Gastroesophageal sphincter (tissue), 4 donors: ENCODE data around the gene COL4A2. TPM values are rescaled to one million over a fixed set of nuclear protein-coding genes. Genes with fewer than 3 reads are reported as not detected.

Experiments
- ATAC-seq: fragments of 150-250 bp; one replicate; pipeline ENCODE4 v1.9.1; 2016; ENCODE audit warnings: mild to moderate bottlenecking, moderate library complexity
- H3K27ac ChIP-seq, 4 donors: fragments of 200-600 bp; sonication (generic) in 3 of 4; 1 replicate in 3 of 4; 2 replicates in 1 of 4; pipeline ENCODE4 v1.5.1; 2016 to 2019
- H3K27me3 ChIP-seq: fragments of 200-600 bp; sonication (generic); one replicate; pipeline ENCODE4 v1.5.1; 2019
- H3K36me3 ChIP-seq, 2 donors: fragments of 200-600 bp; sonication (generic); one replicate each; pipeline ENCODE4 v1.5.1; 2019; ENCODE audit warnings: control low read depth in 1 of 2
- H3K4me1 ChIP-seq, 3 donors: fragments of 200-600 bp; sonication (generic); 1 replicate in 2 of 3; 2 replicates in 1 of 3; pipeline ENCODE4 v1.5.1; 2016 to 2019; ENCODE audit warnings: control low read depth in 2 of 3
- H3K4me3 ChIP-seq, 2 donors: fragments of 200-600 bp; sonication (generic); one replicate each; pipeline ENCODE4 v1.5.1; 2019; ENCODE audit warnings: mild to moderate bottlenecking in 1 of 2, moderate library complexity in 1 of 2
- H3K9me3 ChIP-seq, 3 donors: fragments of 200-600 bp; sonication (generic); one replicate each; pipeline ENCODE4 v1.5.1; 2017 to 2019; ENCODE audit warnings: control low read depth in 2 of 3
- CTCF ChIP-seq, 4 experiments: fragments of 200-600 bp in 2 of 4; fragments of 450-650 bp in 2 of 4; sonication (generic) in 1 of 4; IDR thresholded peaks; one replicate each; pipeline ENCODE4 v1.5.1; 2017 to 2019; ENCODE audit warnings: antibody characterized with exemption in 4 of 4, mild to moderate bottlenecking in 2 of 4, moderate library complexity in 2 of 4
- EP300 ChIP-seq: sonication (generic); formaldehyde crosslinking; IDR thresholded peaks from one replicate; pipeline ENCODE4 v1.6.1; 2017; ENCODE audit warnings: antibody characterized with exemption, mild to moderate bottlenecking
- POLR2A ChIP-seq, 2 donors: fragments of 450-650 bp; IDR thresholded peaks; one replicate each; pipeline ENCODE4 v1.6.1; 2017; ENCODE audit warnings: antibody characterized with exemption in 2 of 2, mild to moderate bottlenecking in 2 of 2, moderate library complexity in 1 of 2
- POLR2AphosphoS5 ChIP-seq: sonication (generic); formaldehyde crosslinking; IDR thresholded peaks from one replicate; pipeline ENCODE4 v1.6.1; 2017; ENCODE audit warnings: antibody characterized with exemption
- WGBS, 2 donors: methylation state at CpG; one replicate each; pipeline ENCODE4 v1.1.5; 2018; ENCODE audit warnings: low coverage in 1 of 2; 5-methylcytosine and 5-hydroxymethylcytosine counted together
- total RNA-seq, 4 donors: library from RNA; depleted of rRNA; stranded (reverse); fragments of >200 nt; gene quantifications; one replicate each; pipeline ENCODE4 v1.1.0, GENCODE V29; 2016

The COL4A2 gene
- total RNA-seq, 4 donors from 2014 or later, result 478 to 945 (median 543) TPM

- H3K4me1 ChIP-seq, result peaks cover 22 to 88% (median 24%) of the 10 kb centered on the region in 3 donors
- no peaks in the 10 kb centered on the region for H3K27me3 ChIP-seq
- no peaks in the 10 kb centered on the region for H3K9me3 ChIP-seq
- 25 to 40% methylated on average over 9 to 19 of the region's 20 CpGs for WGBS, 2 donors
- peak overlapping the region; percentile 52 to 84 (median 74) for H3K27ac ChIP-seq
- no peak for ATAC-seq
- H3K36me3 ChIP-seq, result no peaks in the 10 kb centered on the region
- no peak overlapping the region for H3K4me3 ChIP-seq
- no peak for TF ChIP-seq POLR2AphosphoS5
- TF ChIP-seq CTCF (IDR thresholded peaks at IDR 0.05), result no peak
Measured at GRCh38 chr13:110371550-110372465, 64.7 kb downstream of the COL4A2 start.

- Histone ChIP-seq H3K9me3 (no peaks in the 10 kb centered on the region), H3K4me3 (no peak overlapping the region), H3K27me3 (no peaks in the 10 kb centered on the region), H3K27ac (peak overlapping the region; percentile 52 to 84 (median 74)), H3K36me3 (no peaks in the 10 kb centered on the region), H3K4me1 (peaks cover 25 to 88% (median 30%) of the 10 kb centered on the region in 3 donors)
- TF ChIP-seq EP300, result no peak
- no peak for TF ChIP-seq CTCF (IDR thresholded peaks at IDR 0.05)
- no peak for TF ChIP-seq POLR2A (IDR thresholded peaks at IDR 0.05)
- TF ChIP-seq POLR2AphosphoS5, result no peak
- ATAC-seq, result no peak
Measured at GRCh38 chr13:110372676-110373075, 65.6 kb downstream of the COL4A2 start.

- no peak for ATAC-seq
- no peak overlapping the region for H3K4me3 ChIP-seq
- peaks cover 31 to 88% (median 38%) of the 10 kb centered on the region in 3 donors for H3K4me1 ChIP-seq
- H3K9me3 ChIP-seq, result no peaks in the 10 kb centered on the region
- peak overlapping the region; percentile 52 to 84 (median 74) for H3K27ac ChIP-seq
- no peaks in the 10 kb centered on the region for H3K27me3 ChIP-seq
- TF ChIP-seq POLR2A (IDR thresholded peaks at IDR 0.05) (no peak), CTCF (IDR thresholded peaks at IDR 0.05) (no peak), EP300 (no peak), POLR2AphosphoS5 (no peak)
- 52 to 81% methylated on average over 7 of the region's 9 CpGs for WGBS, 2 donors
- no peaks in the 10 kb centered on the region for H3K36me3 ChIP-seq
Measured at GRCh38 chr13:110373617-110374016, 66.5 kb downstream of the COL4A2 start.

- TF ChIP-seq POLR2AphosphoS5 (no peak), CTCF (IDR thresholded peaks at IDR 0.05) (no peak), POLR2A (IDR thresholded peaks at IDR 0.05) (no peak), EP300 (no peak)
- peak overlapping the region; percentile 42 to 84 (median 74) for H3K27ac ChIP-seq
- WGBS, 2 donors, result 52 to 58% methylated on average over 5 of the region's 10 CpGs
Measured at GRCh38 chr13:110374431-110375370, 67.6 kb downstream of the COL4A2 start.

More at GRCh38 chr13:110374431-110375370, 67.6 kb downstream of the COL4A2 start:
- Histone ChIP-seq H3K4me1 (peaks cover 31 to 97% (median 42%) of the 10 kb centered on the region in 3 donors), H3K27me3 (no peaks in the 10 kb centered on the region), H3K9me3 (no peaks in the 10 kb centered on the region), H3K4me3 (no peak overlapping the region), H3K36me3 (no peaks in the 10 kb centered on the region)
- no peak for ATAC-seq
